ENCODE results near the gene CDC26.

DNA sequence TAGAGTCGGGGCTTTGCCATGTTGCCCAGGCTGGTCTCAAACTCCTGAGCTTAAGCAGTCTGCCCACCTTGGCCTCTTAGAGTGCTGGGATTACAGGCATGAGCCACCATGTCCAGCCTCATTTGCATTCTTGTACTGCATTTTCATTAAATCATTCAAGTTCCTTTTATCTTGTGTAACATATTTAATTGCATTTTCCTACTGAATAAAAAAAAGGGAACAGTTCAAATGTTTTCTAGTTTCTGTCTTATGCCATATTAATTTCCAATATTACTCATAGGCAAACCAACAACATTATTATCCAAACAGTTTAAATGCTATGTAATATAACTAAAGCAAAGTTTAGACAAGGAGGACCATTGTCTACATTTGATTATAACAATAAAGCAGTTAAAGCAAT is 47.9 kb downstream of the CDC26 start:
- TF ChIP-seq EZH2 (IDR thresholded peaks at IDR 0.05; ENCODE audit: insufficient read depth, poor library complexity, severe bottlenecking) (no peak), EZH2phosphoT487 (IDR thresholded peaks at IDR 0.05; ENCODE audit: insufficient read depth, low read depth) (no peak)
